ENCODE data around the gene KBTBD4. TPM values are rescaled to one million over a fixed set of nuclear protein-coding genes. Genes with fewer than 3 reads are reported as not detected.
"Not testable (repeated sequence)": the region's sequence is repeated elsewhere in the genome, so short reads cannot be mapped to it uniquely, and the experiment has no call there.

KBTBD4 gene
- total RNA-seq, 1 donor from 2014 or later, result 13.2 TPM

- intact Hi-C loops (cut with micrococcal nuclease), result no loop called here
- ATAC-seq (peak; percentile 96), DNase-seq (peak; percentile 89)
Measured at GRCh38 chr11:47565340-47566148, 13.2 kb downstream of the KBTBD4 start, which contains the start of gene PTPMT1. TSS of gene PTPMT1 (plus strand) at chr11:47565599. CDS start at chr11:47565623, 24 bp downstream.

- ATAC-seq (peak; percentile 14), DNase-seq (no peak)
- intact Hi-C loops (cut with micrococcal nuclease), result no loop called here
Measured at GRCh38 chr11:47564933-47565339, 13.8 kb downstream of the KBTBD4 start.

- DNase-seq; intact Hi-C loops (cut with micrococcal nuclease); ATAC-seq: not testable (repeated sequence)
Measured at GRCh38 chr11:47564366-47564765, 14.4 kb downstream of the KBTBD4 start.

- intact Hi-C loops (cut with micrococcal nuclease); ATAC-seq; DNase-seq: not testable (repeated sequence)
Measured at GRCh38 chr11:47562393-47562792, 16.4 kb downstream of the KBTBD4 start.

- DNase-seq, result no peak
- no peak for ATAC-seq
- intact Hi-C loops (cut with micrococcal nuclease), result no loop called here
Measured at GRCh38 chr11:47560426-47560825, 18.3 kb downstream of the KBTBD4 start.

- DNase-seq (no peak), ATAC-seq (no peak)
- intact Hi-C loops (cut with micrococcal nuclease), result no loop called here
Measured at GRCh38 chr11:47558695-47559094, 20.1 kb downstream of the KBTBD4 start.

GRCh38 chr11:47557004-47557403, 21.8 kb downstream of the KBTBD4 start:
- DNase-seq; ATAC-seq; intact Hi-C loops (cut with micrococcal nuclease): not testable (repeated sequence)

GRCh38 chr11:47553406-47553743, 25.4 kb downstream of the KBTBD4 start:
- no peak for ATAC-seq
- intact Hi-C loops (cut with micrococcal nuclease), result no loop called here

GRCh38 chr11:47552566-47553405, 26.0 kb downstream of the KBTBD4 start, which contains the start of gene CELF1:
TSS of gene CELF1 (minus strand) at chr11:47553132. CDS start at chr11:47499523, 53,609 bp downstream.
- peak; percentile 99 for ATAC-seq
- peak; percentile 95 for DNase-seq
- intact Hi-C loops (cut with micrococcal nuclease), result no loop called here

More at GRCh38 chr11:47553406-47553743, 25.4 kb downstream of the KBTBD4 start:
- no peak for DNase-seq

GRCh38 chr11:47552056-47552565, 26.7 kb downstream of the KBTBD4 start:
- intact Hi-C loops (cut with micrococcal nuclease), result no loop called here
- DNase-seq (peak; percentile 43), ATAC-seq (peak; percentile 16)

GRCh38 chr11:47551086-47551485, 27.7 kb downstream of the KBTBD4 start:
- intact Hi-C loops (cut with micrococcal nuclease), result no loop called here
- ATAC-seq, result no peak
- DNase-seq, result no peak

- intact Hi-C loops (cut with micrococcal nuclease), result no loop called here
- DNase-seq (no peak), ATAC-seq (no peak)
Measured at GRCh38 chr11:47550288-47551047, 28.3 kb downstream of the KBTBD4 start.

GRCh38 chr11:47546274-47546673, 32.5 kb downstream of the KBTBD4 start:
- intact Hi-C loops (cut with micrococcal nuclease); DNase-seq; ATAC-seq: not testable (repeated sequence)

- intact Hi-C loops (cut with micrococcal nuclease), result no loop called here
- DNase-seq, result no peak
- ATAC-seq, result no peak
Measured at GRCh38 chr11:47545298-47545697, 33.5 kb downstream of the KBTBD4 start.

GRCh38 chr11:47541070-47541469, 37.7 kb downstream of the KBTBD4 start:
- DNase-seq, result no peak
- intact Hi-C loops (cut with micrococcal nuclease), result no loop called here
- ATAC-seq, result no peak

GRCh38 chr11:47539681-47540039, 39.1 kb downstream of the KBTBD4 start:
- no peak for ATAC-seq
- intact Hi-C loops (cut with micrococcal nuclease), result no loop called here

GRCh38 chr11:47538741-47539565, 39.8 kb downstream of the KBTBD4 start:
- no peak for DNase-seq
- intact Hi-C loops (cut with micrococcal nuclease), result no loop called here
- ATAC-seq, result no peak

More at GRCh38 chr11:47539681-47540039, 39.1 kb downstream of the KBTBD4 start:
- DNase-seq, result no peak

GRCh38 chr11:47536915-47537314, 41.9 kb downstream of the KBTBD4 start:
- ATAC-seq (no peak), DNase-seq (no peak)
- intact Hi-C loops (cut with micrococcal nuclease), result no loop called here

All from left ventricle myocardium superior (tissue), 1 donor.